Hepatocyte (in vitro differentiated cells): Measurements from ENCODE around the gene COX7A2.

ENCODE experiments used
- CTCF ChIP-seq: fragments of 200-600 bp; sonication (generic); IDR thresholded peaks from 2 replicates; pipeline ENCODE4 v1.5.1; 2016; ENCODE audit warnings: antibody characterized with exemption, mild to moderate bottlenecking; ENCODE audit not compliant: poor library complexity
- EZH2 ChIP-seq: fragments of 200-600 bp; sonication (generic); IDR thresholded peaks from 2 replicates; pipeline ENCODE4 v1.6.1; 2016; ENCODE audit warnings: antibody characterized with exemption, mild to moderate bottlenecking, borderline replicate concordance

DNA sequence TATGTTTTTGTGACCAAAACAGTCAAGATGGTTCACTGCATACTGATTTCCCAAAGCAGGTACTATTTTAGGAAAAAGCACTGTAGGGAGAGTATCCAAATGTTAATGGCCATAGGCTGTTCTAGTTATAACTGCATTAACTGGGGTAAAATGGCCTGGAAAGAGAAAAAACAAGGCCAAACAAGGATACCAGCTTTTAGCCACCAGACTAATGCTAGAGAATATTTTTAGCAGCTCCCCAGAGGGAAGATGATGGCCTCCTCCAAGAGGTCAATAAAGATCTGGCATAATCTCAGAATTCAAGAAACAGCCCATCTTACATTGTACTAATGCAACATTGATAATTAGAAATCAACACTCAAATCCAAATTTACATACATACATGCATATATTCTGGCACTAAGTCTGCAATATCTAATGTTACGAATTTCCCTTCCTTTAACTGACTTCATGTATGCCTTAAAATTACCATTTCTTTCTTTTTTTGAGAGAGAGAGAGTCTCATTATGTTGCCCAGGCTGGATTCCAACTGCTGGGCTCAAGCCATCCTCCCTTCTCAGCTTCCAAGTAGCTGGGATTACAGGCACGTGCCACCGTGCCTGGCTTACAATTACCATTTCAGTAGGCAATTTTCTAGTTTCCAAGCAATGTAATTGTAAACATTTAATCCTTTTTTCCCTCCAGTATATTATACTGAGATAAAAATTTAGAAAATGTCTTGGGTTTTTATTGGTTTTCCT lies 9.3 kb downstream of the COX7A2 start:
- TF ChIP-seq CTCF: no peak
- no peak for TF ChIP-seq EZH2
